IMR-90 (cell line): ENCODE measurements around the gene ZSCAN9.

ENCODE experiments used
- BHLHE40 ChIP-seq: fragments of 150-350 bp; IDR thresholded peaks from 2 replicates; pipeline ENCODE4 v1.6.1; 2016; ENCODE audit warnings: mild to moderate bottlenecking, low read depth, low read length
- CTCF ChIP-seq: conservative IDR thresholded peaks from 2 replicates; pipeline ENCODE4 v1.5.1; 2012; ENCODE audit warnings: mild to moderate bottlenecking, low read depth, low read length, improper control_type of control experiment
- POLR2A ChIP-seq: IDR thresholded peaks from 2 replicates; pipeline ENCODE4 v1.6.1; 2012; ENCODE audit warnings: mild to moderate bottlenecking, low read depth, low read length
- RAD21 ChIP-seq: IDR thresholded peaks from 2 replicates; pipeline ENCODE4 v1.6.1; 2012; ENCODE audit warnings: low read length, improper control_type of control experiment
- RCOR1 ChIP-seq: IDR thresholded peaks from 2 replicates; pipeline ENCODE4 v1.6.1; 2012; ENCODE audit warnings: mild to moderate bottlenecking, low read length, improper control_type of control experiment; ENCODE audit not compliant: insufficient replicate concordance
- RFX5 ChIP-seq: IDR thresholded peaks from 2 replicates; pipeline ENCODE4 v1.8.0; 2012; ENCODE audit warnings: low read depth, mild to moderate bottlenecking, low read length, moderate library complexity
- SMC3 ChIP-seq: fragments of 150-350 bp; IDR thresholded peaks from 2 replicates; pipeline ENCODE4 v1.6.1; 2016; ENCODE audit warnings: low read depth, mild to moderate bottlenecking, antibody characterized with exemption, low read length, moderate library complexity
- USF2 ChIP-seq: fragments of 150-350 bp; IDR thresholded peaks from 2 replicates; pipeline ENCODE4 v1.6.1; 2017; ENCODE audit warnings: mild to moderate bottlenecking, antibody characterized with exemption, low read length, low read depth

GRCh38 chr6:28182255-28182654 is 42.8 kb upstream of the ZSCAN9 start:
- TF ChIP-seq RAD21 (no peak), CTCF (no peak), POLR2A (no peak), SMC3 (no peak), RCOR1 (no peak), USF2 (no peak), RFX5 (no peak), BHLHE40 (no peak)
